HepG2 (cell line): ENCODE measurements around the gene SLC12A5. TPM values are rescaled to one million over a fixed set of nuclear protein-coding genes. Genes with fewer than 3 reads are reported as not detected.

Source experiments
- BRF2 ChIP-seq: sonication (generic); formaldehyde crosslinking; IDR thresholded peaks from 2 replicates; pipeline ENCODE4 v1.8.1; 2022; ENCODE audit warnings: mild to moderate bottlenecking, missing genetic modification reagents
- HNF1B ChIP-seq: sonication (generic); formaldehyde crosslinking; IDR thresholded peaks from 2 replicates; pipeline ENCODE4 v1.5.1; 2020; ENCODE audit warnings: mild to moderate bottlenecking, moderate library complexity, missing genetic modification reagents
- HNRNPUL1 ChIP-seq: fragments of 200-400 bp; formaldehyde crosslinking; IDR thresholded peaks from 2 replicates; pipeline ENCODE4 v1.6.1; 2017; ENCODE audit warnings: low read depth, mild to moderate bottlenecking, low read length, moderate library complexity
- IRF1 ChIP-seq: sonication (generic); formaldehyde crosslinking; IDR thresholded peaks from 2 replicates; pipeline ENCODE4 v1.4.0; 2020; ENCODE audit warnings: low read depth, mild to moderate bottlenecking, missing genetic modification reagents
- MLXIP ChIP-seq: sonication (generic); formaldehyde crosslinking; IDR thresholded peaks from 2 replicates; pipeline ENCODE4 v1.9.0; 2021; ENCODE audit warnings: missing genetic modification reagents, borderline replicate concordance
- NFAT5 ChIP-seq: sonication (generic); formaldehyde crosslinking; IDR thresholded peaks from 2 replicates; pipeline ENCODE4 v1.4.0; 2020; ENCODE audit warnings: missing genetic modification reagents
- SCMH1 ChIP-seq: sonication (generic); formaldehyde crosslinking; IDR thresholded peaks from 2 replicates; pipeline ENCODE4 v1.9.0; 2021; ENCODE audit warnings: missing genetic modification reagents, mild to moderate bottlenecking, borderline replicate concordance
- ZNF512 ChIP-seq: sonication (generic); formaldehyde crosslinking; IDR thresholded peaks from 2 replicates; pipeline ENCODE4 v1.4.0; 2020; ENCODE audit warnings: mild to moderate bottlenecking, missing genetic modification reagents
- ZNF704 ChIP-seq: sonication (generic); formaldehyde crosslinking; IDR thresholded peaks from 2 replicates; pipeline ENCODE4 v1.8.1; 2023; ENCODE audit warnings: mild to moderate bottlenecking, inconsistent platforms, moderate library complexity, missing genetic modification reagents, borderline replicate concordance
- ZNF737 ChIP-seq: sonication (generic); formaldehyde crosslinking; IDR thresholded peaks from 2 replicates; pipeline ENCODE4 v1.5.0; 2020; ENCODE audit warnings: missing genetic modification reagents, mild to moderate bottlenecking, borderline replicate concordance
- polyA plus RNA-seq, 8 experiments: library from polyadenylated mRNA; depleted of rRNA in 3 of 8; stranded (reverse) in 7 of 8; unstranded in 1 of 8; fragments of >200 nt; fragmentation: Illumina TruSeq in 4 of 8; extraction: Trizol in 4 of 8; gene quantifications; 2 replicates each; pipeline versions ENCODE4 v1.2.1 to v1.2.3, GENCODE V29; 2011 to 2016; ENCODE audit warnings: low read depth in 4 of 8, missing spikeins in 1 of 8, mixed read lengths in 1 of 8; ENCODE audit not compliant: insufficient read depth in 1 of 8
- total RNA-seq, 5 experiments: library from RNA; depleted of rRNA; stranded (reverse); fragments of >200 nt; fragmentation: Illumina TruSeq; extraction: Trizol; gene quantifications; 2 replicates each; pipeline ENCODE4 v1.2.3, GENCODE V29; 2016; ENCODE audit warnings: low read depth in 1 of 5

Gene SLC12A5
- total and polyA plus RNA-seq, 2 of the 13 experiments (the other 11 are each of a cell fraction or from before 2014, with no cell fraction given) = 4.3 to 5.4 TPM

- TF ChIP-seq HNF1B (peak; percentile 63; the same call in 1 of the 2 replicates), BRF2 (CRISPR knock-in tag) (no peak), ZNF704 (CRISPR knock-in tag) (no peak), ZNF737 (CRISPR knock-in tag) (no peak), ZNF512 (CRISPR knock-in tag) (no peak), MLXIP (no peak), NFAT5 (CRISPR knock-in tag) (no peak), SCMH1 (CRISPR knock-in tag) (no peak), HNRNPUL1 (no peak), IRF1 (no peak)
These were observed 7.4 kb upstream of the SLC12A5 start (continued) for GRCh38 chr20:46021361-46022359.
